Measurements from ENCODE around the gene LGALS12.
"Not testable (repeated sequence)": the region's sequence is repeated elsewhere in the genome, so short reads cannot be mapped to it uniquely, and the experiment has no call there.

LGALS12 gene

GRCh38 chr11:63521896-63522295 lies 16.0 kb downstream of the LGALS12 start:
- H3K27me3 ChIP-seq (ENCODE audit: insufficient read depth, low read length, poor library complexity), result peaks cover 3% of the 10 kb centered on the region
- H3K27ac ChIP-seq (ENCODE audit: low read length), result no peak overlapping the region
- ATAC-seq (ENCODE audit: insufficient read depth, low read depth) (no peak), DNase-seq (no peak)
- peaks cover 9% of the 10 kb centered on the region for H3K9me3 ChIP-seq (ENCODE audit: insufficient read depth, low read length, severe bottlenecking)
- no peak overlapping the region for H2AFZ ChIP-seq (ENCODE audit: low read depth, low read length)
- H3K4me1 ChIP-seq (ENCODE audit: insufficient read depth, low read length), result no peaks in the 10 kb centered on the region
- H3K4me2 ChIP-seq (ENCODE audit: insufficient read depth, low read length), result no peak overlapping the region
- H3K79me2 ChIP-seq (ENCODE audit: insufficient read depth, low read length), result no peaks in the 10 kb centered on the region
- H3K4me3 ChIP-seq (ENCODE audit: low read depth in 1 of 2, low read length in 2 of 2), result no peak overlapping the region
- TF ChIP-seq CTCF (IDR thresholded peaks at IDR 0.05; ENCODE audit: borderline replicate concordance, extremely low read depth, low read length, poor library complexity, severe bottlenecking), result no peak
- no peak for TF ChIP-seq EZH2 (IDR thresholded peaks at IDR 0.05; ENCODE audit: borderline replicate concordance, low read depth, low read length, severe bottlenecking)
- H3K36me3 ChIP-seq (ENCODE audit: insufficient read depth, low read length), result no peaks in the 10 kb centered on the region
- no peaks in the 10 kb centered on the region for H4K20me1 ChIP-seq (ENCODE audit: insufficient read depth, low read length)
- H3K9ac ChIP-seq (ENCODE audit: low read depth, low read length), result no peak overlapping the region

GRCh38 chr11:63523151-63523550 lies 17.3 kb downstream of the LGALS12 start:
- Histone ChIP-seq H4K20me1 (ENCODE audit: insufficient read depth, low read length) (no peaks in the 10 kb centered on the region), H2AFZ (ENCODE audit: low read depth, low read length) (no peak overlapping the region), H3K4me2 (ENCODE audit: insufficient read depth, low read length) (no peak overlapping the region), H3K9me3 (ENCODE audit: insufficient read depth, low read length, severe bottlenecking) (peaks cover 9% of the 10 kb centered on the region), H3K79me2 (ENCODE audit: insufficient read depth, low read length) (no peaks in the 10 kb centered on the region), H3K9ac (ENCODE audit: low read depth, low read length) (no peak overlapping the region), H3K36me3 (ENCODE audit: insufficient read depth, low read length) (no peaks in the 10 kb centered on the region), H3K27me3 (ENCODE audit: insufficient read depth, low read length, poor library complexity) (peaks cover 3% of the 10 kb centered on the region), H3K4me3 (ENCODE audit: low read depth in 1 of 2, low read length in 2 of 2) (no peak overlapping the region), H3K27ac (ENCODE audit: low read length) (no peak overlapping the region), H3K4me1 (ENCODE audit: insufficient read depth, low read length) (no peaks in the 10 kb centered on the region)
- ATAC-seq (ENCODE audit: insufficient read depth, low read depth) (no peak), DNase-seq (no peak)
- TF ChIP-seq EZH2 (IDR thresholded peaks at IDR 0.05; ENCODE audit: borderline replicate concordance, low read depth, low read length, severe bottlenecking), result no peak

GRCh38 chr11:63527667-63528066 lies 21.8 kb downstream of the LGALS12 start:
- H3K36me3 ChIP-seq (ENCODE audit: insufficient read depth, low read length), result no peaks in the 10 kb centered on the region
- H3K27me3 ChIP-seq (ENCODE audit: insufficient read depth, low read length, poor library complexity), result no peaks in the 10 kb centered on the region
- ATAC-seq (ENCODE audit: insufficient read depth, low read depth), result no peak
- no peak overlapping the region for H3K4me3 ChIP-seq (ENCODE audit: low read depth in 1 of 2, low read length in 2 of 2)
- DNase-seq, result no peak
- no peak overlapping the region for H3K27ac ChIP-seq (ENCODE audit: low read length)
- peaks cover 12% of the 10 kb centered on the region for H3K4me1 ChIP-seq (ENCODE audit: insufficient read depth, low read length)
- TF ChIP-seq CTCF (IDR thresholded peaks at IDR 0.05; ENCODE audit: borderline replicate concordance, extremely low read depth, low read length, poor library complexity, severe bottlenecking) (no peak), EZH2 (IDR thresholded peaks at IDR 0.05; ENCODE audit: borderline replicate concordance, low read depth, low read length, severe bottlenecking) (no peak)
- no peak overlapping the region for H2AFZ ChIP-seq (ENCODE audit: low read depth, low read length)
- no peak overlapping the region for H3K9ac ChIP-seq (ENCODE audit: low read depth, low read length)
- H3K79me2 ChIP-seq (ENCODE audit: insufficient read depth, low read length), result no peaks in the 10 kb centered on the region
- peaks cover 9% of the 10 kb centered on the region for H3K9me3 ChIP-seq (ENCODE audit: insufficient read depth, low read length, severe bottlenecking)
- H3K4me2 ChIP-seq (ENCODE audit: insufficient read depth, low read length), result no peak overlapping the region
- no peaks in the 10 kb centered on the region for H4K20me1 ChIP-seq (ENCODE audit: insufficient read depth, low read length)

- H3K9ac ChIP-seq (ENCODE audit: low read depth, low read length); ATAC-seq (ENCODE audit: insufficient read depth, low read depth); H3K79me2 ChIP-seq (ENCODE audit: insufficient read depth, low read length); H3K27ac ChIP-seq (ENCODE audit: low read length); DNase-seq; H3K9me3 ChIP-seq (ENCODE audit: insufficient read depth, low read length, severe bottlenecking); H3K4me3 ChIP-seq (ENCODE audit: low read depth in 1 of 2, low read length in 2 of 2); H3K4me2 ChIP-seq (ENCODE audit: insufficient read depth, low read length); H3K27me3 ChIP-seq (ENCODE audit: insufficient read depth, low read length, poor library complexity); H2AFZ ChIP-seq (ENCODE audit: low read depth, low read length); H3K36me3 ChIP-seq (ENCODE audit: insufficient read depth, low read length); H4K20me1 ChIP-seq (ENCODE audit: insufficient read depth, low read length): not testable (repeated sequence)
- peaks cover 12% of the 10 kb centered on the region for H3K4me1 ChIP-seq (ENCODE audit: insufficient read depth, low read length)
These were observed 22.3 kb downstream of the LGALS12 start for GRCh38 chr11:63528156-63528555.

- not testable (repeated sequence) for H3K4me3 ChIP-seq (ENCODE audit: low read depth in 1 of 2, low read length in 2 of 2); H3K9ac ChIP-seq (ENCODE audit: low read depth, low read length); H3K27ac ChIP-seq (ENCODE audit: low read length); H3K9me3 ChIP-seq (ENCODE audit: insufficient read depth, low read length, severe bottlenecking); H4K20me1 ChIP-seq (ENCODE audit: insufficient read depth, low read length); H3K4me2 ChIP-seq (ENCODE audit: insufficient read depth, low read length); ATAC-seq (ENCODE audit: insufficient read depth, low read depth); H3K27me3 ChIP-seq (ENCODE audit: insufficient read depth, low read length, poor library complexity); DNase-seq; H3K36me3 ChIP-seq (ENCODE audit: insufficient read depth, low read length); H3K79me2 ChIP-seq (ENCODE audit: insufficient read depth, low read length)
- Histone ChIP-seq H2AFZ (ENCODE audit: low read depth, low read length) (peak overlapping the region; percentile 19; the same call in 1 of the 2 replicates), H3K4me1 (ENCODE audit: insufficient read depth, low read length) (peaks cover 12% of the 10 kb centered on the region)
These were observed 22.9 kb downstream of the LGALS12 start for GRCh38 chr11:63528729-63529278.

- H3K9ac ChIP-seq (ENCODE audit: low read depth, low read length); H3K27me3 ChIP-seq (ENCODE audit: insufficient read depth, low read length, poor library complexity); H4K20me1 ChIP-seq (ENCODE audit: insufficient read depth, low read length); H3K4me3 ChIP-seq (ENCODE audit: low read depth in 1 of 2, low read length in 2 of 2); H3K9me3 ChIP-seq (ENCODE audit: insufficient read depth, low read length, severe bottlenecking); H2AFZ ChIP-seq (ENCODE audit: low read depth, low read length); DNase-seq; H3K79me2 ChIP-seq (ENCODE audit: insufficient read depth, low read length); H3K36me3 ChIP-seq (ENCODE audit: insufficient read depth, low read length); ATAC-seq (ENCODE audit: insufficient read depth, low read depth); H3K27ac ChIP-seq (ENCODE audit: low read length); H3K4me2 ChIP-seq (ENCODE audit: insufficient read depth, low read length): not testable (repeated sequence)
- H3K4me1 ChIP-seq (ENCODE audit: insufficient read depth, low read length), result peaks cover 12% of the 10 kb centered on the region
These were observed 23.5 kb downstream of the LGALS12 start for GRCh38 chr11:63529373-63529772.

Data from DND-41 (cell line).